Sigmoid colon (tissue), 4 donors: ENCODE data around the gene KCNT1.

Source experiments
- CTCF ChIP-seq, 4 experiments: fragments of 450-650 bp in 3 of 4; fragments of 200-600 bp in 1 of 4; IDR thresholded peaks; one replicate each; pipeline ENCODE4 v1.5.1; 2016 to 2019; ENCODE audit warnings: antibody characterized with exemption in 4 of 4, mild to moderate bottlenecking in 3 of 4, moderate library complexity in 2 of 4
- POLR2A ChIP-seq, 2 donors: fragments of 450-650 bp; IDR thresholded peaks; one replicate each; pipeline ENCODE4 v1.6.1; 2016; ENCODE audit warnings: antibody characterized with exemption in 2 of 2, mild to moderate bottlenecking in 2 of 2, moderate library complexity in 2 of 2
- POLR2AphosphoS5 ChIP-seq, 4 donors: sonication (generic); formaldehyde crosslinking; IDR thresholded peaks; one replicate each; pipeline ENCODE4 v1.6.1; 2017; ENCODE audit warnings: antibody characterized with exemption in 4 of 4

- TF ChIP-seq CTCF (IDR thresholded peaks at IDR 0.05), result no peak
- TF ChIP-seq POLR2A (IDR thresholded peaks at IDR 0.05), result no peak
- no peak for TF ChIP-seq POLR2AphosphoS5 (IDR thresholded peaks at IDR 0.05)
Measured at GRCh38 chr9:135708164-135708563, 6.2 kb downstream of the KCNT1 start.
